IMR-90 (cell line): ENCODE results near the gene DPP6. TPM values are rescaled to one million over a fixed set of nuclear protein-coding genes. Genes with fewer than 3 reads are reported as not detected.

Experiments used
- ATAC-seq: fragments of 200-7000 bp; cut with Tn5 transposase; 2 replicates; pipeline ENCODE4 v1.9.1; 2020; ENCODE audit warnings: low read depth, mild to moderate bottlenecking, moderate library complexity
- BruUV-seq: library from RNA; stranded (reverse); fragments of 400-500 nt; replicated peaks from 2 replicates; lab custom pipeline; 2021; lab: Mats Ljungman, UMichigan
- CTCF ChIA-PET: fragments of 300-600 bp; formaldehyde crosslinking; extraction: SDS; loops from one replicate; lab custom pipeline; 2021; ENCODE audit warnings: antibody characterized with exemption; lab: Yijun Ruan, JAX
- POLR2A ChIA-PET: fragments of 300-600 bp; sonication (Branson Sonifier 250); formaldehyde crosslinking; loops from one replicate; lab custom pipeline; 2022; ENCODE audit warnings: antibody characterized with exemption; ENCODE audit not compliant: unreplicated experiment; lab: Charles Lee
- DNase-seq: peaks from one replicate; pipeline ENCODE4 v3.0.0; 2013
- H2AFZ ChIP-seq: replicated peaks from 2 replicates; pipeline ENCODE3; 2013; ENCODE audit warnings: low read length, mild to moderate bottlenecking; ENCODE audit not compliant: poor library complexity
- H2AK5ac ChIP-seq: 2 replicates; pipeline ENCODE4 v1.6.1; 2013; ENCODE audit warnings: low read depth, low read length, inconsistent platforms
- H2AK9ac ChIP-seq: replicated peaks from 2 replicates; pipeline ENCODE3; 2013; ENCODE audit warnings: mild to moderate bottlenecking, low read depth, low read length, moderate library complexity; ENCODE audit not compliant: poor library complexity
- H2BK120ac ChIP-seq: 2 replicates; pipeline ENCODE4 v1.6.1; 2013; ENCODE audit warnings: low read depth, low read length, inconsistent platforms
- H2BK15ac ChIP-seq: 3 replicates; pipeline ENCODE4 v1.6.1; 2013; ENCODE audit warnings: low read depth, low read length, inconsistent platforms
- H2BK20ac ChIP-seq: 2 replicates; pipeline ENCODE4 v1.6.1; 2013; ENCODE audit warnings: low read depth, mild to moderate bottlenecking, inconsistent platforms, low read length, moderate library complexity
- H2BK5ac ChIP-seq: 2 replicates; pipeline ENCODE4 v1.6.1; 2013; ENCODE audit warnings: mild to moderate bottlenecking, low read depth, low read length, inconsistent platforms; ENCODE audit not compliant: poor library complexity, severe bottlenecking
- H3K14ac ChIP-seq: replicated peaks from 2 replicates; pipeline ENCODE4 v1.6.1; 2013; ENCODE audit warnings: low read depth, low read length, inconsistent platforms
- H3K18ac ChIP-seq: 2 replicates; pipeline ENCODE4 v1.6.1; 2013; ENCODE audit warnings: low read depth, low read length, control low read depth
- H3K23ac ChIP-seq: 2 replicates; pipeline ENCODE4 v1.6.1; 2013; ENCODE audit warnings: low read depth, low read length, inconsistent platforms
- H3K27ac ChIP-seq: 2 replicates; pipeline ENCODE4 v1.5.1; 2013; ENCODE audit warnings: mild to moderate bottlenecking, control low read depth, low read length; ENCODE audit not compliant: insufficient read depth
- H3K27me3 ChIP-seq: 2 replicates; pipeline ENCODE4 v1.6.1; 2013; ENCODE audit warnings: low read length; ENCODE audit not compliant: control insufficient read depth, insufficient read depth
- H3K36me3 ChIP-seq: 2 replicates; pipeline ENCODE4 v1.6.1; 2013; ENCODE audit warnings: low read length, mixed read lengths; ENCODE audit not compliant: control insufficient read depth, insufficient read depth
- H3K4ac ChIP-seq: 2 replicates; pipeline ENCODE4 v1.6.1; 2013; ENCODE audit warnings: low read depth, low read length, inconsistent platforms
- H3K4me1 ChIP-seq: 2 replicates; pipeline ENCODE4 v1.6.1; 2013; ENCODE audit warnings: low read length, mixed read lengths; ENCODE audit not compliant: control insufficient read depth, insufficient read depth
- H3K4me2 ChIP-seq: 2 replicates; pipeline ENCODE4 v1.6.1; 2013; ENCODE audit warnings: low read depth, mild to moderate bottlenecking, control low read depth, low read length, moderate library complexity
- H3K4me3 ChIP-seq: 2 replicates; pipeline ENCODE4 v1.5.1; 2013; ENCODE audit warnings: low read depth, mild to moderate bottlenecking, control low read depth, low read length, moderate library complexity; ENCODE audit not compliant: insufficient read depth
- H3K56ac ChIP-seq: 2 replicates; pipeline ENCODE4 v1.6.1; 2013; ENCODE audit warnings: low read length, inconsistent platforms; ENCODE audit not compliant: insufficient read depth; ENCODE audit errors: extremely low read depth
- H3K79me1 ChIP-seq, 2 experiments: 2 replicates each; pipeline ENCODE4 v1.6.1; 2013; ENCODE audit warnings: low read length in 2 of 2, inconsistent platforms in 1 of 2, low read depth in 1 of 2
- H3K9ac ChIP-seq: 2 replicates; pipeline ENCODE4 v1.6.1; 2013; ENCODE audit warnings: low read depth, low read length, control low read depth
- H3K9me1 ChIP-seq: 2 replicates; pipeline ENCODE4 v1.6.1; 2013; ENCODE audit warnings: low read length, inconsistent platforms; ENCODE audit not compliant: insufficient read depth
- H3K9me3 ChIP-seq: 2 replicates; pipeline ENCODE4 v1.6.1; 2013; ENCODE audit warnings: low read length; ENCODE audit not compliant: control insufficient read depth, insufficient read depth
- H4K20me1 ChIP-seq: 2 replicates; pipeline ENCODE4 v1.6.1; 2013; ENCODE audit warnings: low read length, inconsistent platforms; ENCODE audit not compliant: insufficient read depth
- H4K5ac ChIP-seq: 2 replicates; pipeline ENCODE4 v1.6.1; 2013; ENCODE audit warnings: mild to moderate bottlenecking, low read depth, low read length, control low read depth
- H4K8ac ChIP-seq, 2 experiments: 2 replicates each; pipeline ENCODE4 v1.6.1; 2013; ENCODE audit warnings: low read depth in 2 of 2, low read length in 2 of 2, control low read depth in 1 of 2, inconsistent platforms in 1 of 2
- H4K91ac ChIP-seq: 2 replicates; pipeline ENCODE4 v1.6.1; 2013; ENCODE audit warnings: low read depth, low read length, inconsistent platforms; ENCODE audit not compliant: insufficient read depth
- CEBPB ChIP-seq: IDR thresholded peaks from 2 replicates; pipeline ENCODE4 v1.6.1; 2012; ENCODE audit warnings: low read depth, low read length, improper control_type of control experiment
- CHD1 ChIP-seq: IDR thresholded peaks from 2 replicates; pipeline ENCODE4 v1.6.1; 2012; ENCODE audit warnings: low read depth, low read length, improper control_type of control experiment
- FOS ChIP-seq: fragments of 150-350 bp; IDR thresholded peaks from 2 replicates; pipeline ENCODE4 v1.6.1; 2016; ENCODE audit warnings: low read depth, low read length
- MAZ ChIP-seq: IDR thresholded peaks from 2 replicates; pipeline ENCODE4 v1.6.1; 2012; ENCODE audit warnings: low read depth, mild to moderate bottlenecking, low read length, improper control_type of control experiment, moderate library complexity, borderline replicate concordance
- RAD21 ChIP-seq: IDR thresholded peaks from 2 replicates; pipeline ENCODE4 v1.6.1; 2012; ENCODE audit warnings: low read length, improper control_type of control experiment
- RCOR1 ChIP-seq: IDR thresholded peaks from 2 replicates; pipeline ENCODE4 v1.6.1; 2012; ENCODE audit warnings: mild to moderate bottlenecking, low read length, improper control_type of control experiment; ENCODE audit not compliant: insufficient replicate concordance
- RFX5 ChIP-seq: IDR thresholded peaks from 2 replicates; pipeline ENCODE4 v1.8.0; 2012; ENCODE audit warnings: low read depth, mild to moderate bottlenecking, low read length, moderate library complexity
- SMC3 ChIP-seq: fragments of 150-350 bp; IDR thresholded peaks from 2 replicates; pipeline ENCODE4 v1.6.1; 2016; ENCODE audit warnings: low read depth, mild to moderate bottlenecking, antibody characterized with exemption, low read length, moderate library complexity
- WGBS, 2 experiments: methylation state at CpG; one replicate each; pipeline versions ENCODE4 v1.1.5 to v1.1.7; 2013; ENCODE audit warnings: missing lambda C conversion rate in 2 of 2; ENCODE audit not compliant: insufficient read length in 1 of 2; ENCODE audit errors: extremely low coverage in 2 of 2; 5-methylcytosine and 5-hydroxymethylcytosine counted together
- dilution Hi-C: fragments of 300-500 bp; cut with HindIII; formaldehyde crosslinking; loops from one replicate; pipeline ENCODE4 v1.14.3; 2018; ENCODE audit warnings: low sequenced_read_pairs; ENCODE audit not compliant: unreplicated experiment
- in situ Hi-C: fragments of 300-500 bp; cut with MboI; formaldehyde crosslinking; loops from 3 replicates; pipeline ENCODE4 v1.14.3; 2019; ENCODE audit warnings: low sequenced_read_pairs, inconsistent platforms, mixed read lengths
- intact Hi-C: fragments of 100-400 bp; cut with micrococcal nuclease; formaldehyde crosslinking; loops from 2 replicates; pipeline ENCODE4 v1.10.0; 2022
- polyA plus RNA-seq, 3 experiments: library from polyadenylated mRNA; depleted of rRNA; stranded (reverse); fragments of >200 nt; gene quantifications; 2 replicates each; pipeline ENCODE4 v1.2.3, GENCODE V29; 2012; ENCODE audit warnings: low replicate concordance in 1 of 3
- total RNA-seq: library from RNA; depleted of rRNA; stranded (reverse); fragments of >200 nt; gene quantifications from 2 replicates; pipeline ENCODE4 v1.2.3, GENCODE V29; 2012

The DPP6 gene
- total and polyA plus RNA-seq, 2 of the 4 experiments (the other 2 are of a cell fraction) = not detected

DNA sequence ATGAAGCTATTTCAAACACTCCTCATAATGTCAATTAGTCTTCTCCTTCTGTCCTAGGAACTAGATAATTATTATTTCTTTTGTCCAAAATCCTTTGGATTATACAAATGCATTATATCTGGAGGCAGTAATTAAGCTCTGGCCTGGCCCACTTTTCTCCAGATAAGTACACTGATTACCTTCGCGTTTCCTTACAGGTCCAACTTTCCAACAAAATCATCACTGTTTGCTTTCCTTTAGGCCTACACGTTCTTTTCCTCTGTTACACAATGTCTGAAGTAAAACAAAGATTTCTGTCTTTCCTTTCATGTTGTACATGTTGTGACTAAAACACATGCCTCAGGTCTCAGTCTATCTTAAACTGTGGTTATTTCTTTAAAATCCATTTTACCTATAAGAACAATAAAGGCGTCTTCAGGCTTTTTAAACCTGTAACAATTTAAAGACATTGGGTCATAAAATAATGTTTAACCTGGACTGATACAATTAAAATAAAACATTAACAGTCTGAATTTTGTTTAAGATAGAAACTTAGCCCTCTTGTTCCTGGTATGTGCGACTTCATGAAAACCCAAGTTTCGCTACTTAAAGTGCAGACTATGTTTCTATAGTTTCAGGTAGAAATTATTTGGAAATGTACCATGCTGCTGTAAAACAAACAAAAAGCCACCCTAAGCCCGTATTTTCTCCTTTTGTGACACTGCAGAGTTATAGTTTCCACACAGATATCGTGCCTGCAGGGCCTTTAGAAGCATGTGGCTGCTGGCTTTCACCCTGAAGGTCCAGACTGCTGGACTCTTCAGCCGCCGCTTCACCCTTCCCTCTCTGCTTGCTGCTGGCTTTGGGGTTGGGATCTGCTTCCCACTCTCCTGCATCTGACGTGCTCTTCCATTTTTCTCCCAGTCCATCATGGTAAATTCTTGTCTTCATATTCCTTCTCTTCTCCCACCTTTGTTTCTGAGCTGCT, 381.7 kb downstream of the DPP6 start:
- Histone ChIP-seq H3K9me1 (no peaks in the 10 kb centered on the region), H3K18ac (no peak overlapping the region), H4K5ac (no peak overlapping the region), H3K23ac (no peak overlapping the region), H4K91ac (no peak overlapping the region), H3K4me3 (no peak overlapping the region), H2BK5ac (no peak overlapping the region), H3K79me1 (no peaks in the 10 kb centered on the region), H3K4me1 (no peaks in the 10 kb centered on the region), H2BK120ac (no peak overlapping the region), H3K9me3 (peaks cover 37% of the 10 kb centered on the region), H4K20me1 (no peaks in the 10 kb centered on the region), H3K27ac (no peak overlapping the region), H3K4ac (no peak overlapping the region), H2AFZ (no peak overlapping the region), H3K4me2 (no peak overlapping the region), H3K36me3 (no peaks in the 10 kb centered on the region), H3K56ac (no peak overlapping the region), H2BK15ac (no peak overlapping the region), H2AK9ac (no peak overlapping the region), H2BK20ac (no peak overlapping the region), H3K27me3 (no peaks in the 10 kb centered on the region), H3K9ac (no peak overlapping the region), H3K14ac (no peak overlapping the region), H4K8ac (no peak overlapping the region), H2AK5ac (no peak overlapping the region)
- POLR2A ChIA-PET = no interaction called here
- TF ChIP-seq CHD1 (no peak), RFX5 (no peak), FOS (no peak), SMC3 (no peak), RAD21 (no peak), MAZ (no peak), CEBPB (no peak), RCOR1 (no peak)
- dilution Hi-C loops = no loop called here
- no TSS peak for BruUV-seq
- WGBS, 2 experiments = 32% methylated on average over 5 of the region's 11 CpGs; no CpG with 5 or more reads in 1 of the 2 experiments
- DNase-seq = no peak
- in situ Hi-C loops = no loop called here
- ATAC-seq = no peak
- CTCF ChIA-PET = no interaction called here
- intact Hi-C loops = no loop called here
